Stimulated activated CD8-positive, alpha-beta memory T cell treated with anti-CD3 and anti-CD28 coated beads, Interleukin-4, amount 100 ng/mL, for 24 hours (primary cell): Measurements from ENCODE around the gene SNN.

ENCODE experiments used
- DNase-seq: peaks from one replicate; pipeline ENCODE4 v3.0.0-alpha.2; 2020; ENCODE audit warnings: low read depth

Gene SNN

GRCh38 chr16:11699234-11699894 is 31.1 kb downstream of the SNN start:
- no peak for DNase-seq

- DNase-seq, result no peak
Measured at GRCh38 chr16:11700264-11701029, 32.2 kb downstream of the SNN start.

GRCh38 chr16:11705311-11706025 is 37.2 kb downstream of the SNN start:
- no peak for DNase-seq

- no peak for DNase-seq
Measured at GRCh38 chr16:11706180-11706742, 38.0 kb downstream of the SNN start.

- DNase-seq, result no peak
Measured at GRCh38 chr16:11707679-11708197, 39.5 kb downstream of the SNN start.

GRCh38 chr16:11708421-11708820 is 40.2 kb downstream of the SNN start:
- no peak for DNase-seq

- no peak for DNase-seq
Measured at GRCh38 chr16:11711662-11712061, 43.4 kb downstream of the SNN start.

- DNase-seq, result no peak
Measured at GRCh38 chr16:11712122-11712521, 43.9 kb downstream of the SNN start.

GRCh38 chr16:11715246-11715947 is 47.1 kb downstream of the SNN start:
- no peak for DNase-seq

- DNase-seq, result no peak
Measured at GRCh38 chr16:11716336-11716735, 48.1 kb downstream of the SNN start.

- no peak for DNase-seq
Measured at GRCh38 chr16:11717811-11718210, 49.6 kb downstream of the SNN start.

GRCh38 chr16:11719171-11719570 is 50.9 kb downstream of the SNN start:
- DNase-seq, result no peak

GRCh38 chr16:11719762-11720161 is 51.5 kb downstream of the SNN start:
- no peak for DNase-seq

GRCh38 chr16:11721781-11722467 is 53.7 kb downstream of the SNN start:
- DNase-seq, result no peak

- DNase-seq, result no peak
Measured at GRCh38 chr16:11722468-11722808, 54.2 kb downstream of the SNN start.

- no peak for DNase-seq
Measured at GRCh38 chr16:11725457-11725856, 57.2 kb downstream of the SNN start.

- DNase-seq, result no peak
Measured at GRCh38 chr16:11726008-11726407, 57.8 kb downstream of the SNN start.

GRCh38 chr16:11727796-11728543 is 59.7 kb downstream of the SNN start:
- no peak for DNase-seq
